ENCODE results near the gene CACNA1I.

CACNA1I gene

GRCh38 chr22:39653787-39654077, 83.2 kb downstream of the CACNA1I start:
- DNase-seq = no peak

- DNase-seq = no peak
Measured at GRCh38 chr22:39654131-39654926, 83.8 kb downstream of the CACNA1I start.

GRCh38 chr22:39655004-39655579, 84.5 kb downstream of the CACNA1I start:
- no peak for DNase-seq

GRCh38 chr22:39655831-39656230, 85.3 kb downstream of the CACNA1I start:
- DNase-seq = no peak

- DNase-seq = no peak
Measured at GRCh38 chr22:39656495-39657490, 86.2 kb downstream of the CACNA1I start.

GRCh38 chr22:39658367-39658766, 87.8 kb downstream of the CACNA1I start:
- DNase-seq = peak; percentile 39

- DNase-seq = no peak
Measured at GRCh38 chr22:39658806-39659463, 88.4 kb downstream of the CACNA1I start.

- DNase-seq = no peak
Measured at GRCh38 chr22:39661501-39661841, 90.9 kb downstream of the CACNA1I start.

GRCh38 chr22:39661842-39662685, 91.5 kb downstream of the CACNA1I start:
- DNase-seq = peak; percentile 83

GRCh38 chr22:39662686-39663052, 92.1 kb downstream of the CACNA1I start:
- no peak for DNase-seq

- DNase-seq = no peak
Measured at GRCh38 chr22:39663751-39664150, 93.2 kb downstream of the CACNA1I start.

GRCh38 chr22:39664485-39665200, 94.1 kb downstream of the CACNA1I start:
- peak; percentile 22 for DNase-seq

GRCh38 chr22:39665229-39665628, 94.7 kb downstream of the CACNA1I start:
- DNase-seq = no peak

- no peak for DNase-seq
Measured at GRCh38 chr22:39665661-39666431, 95.3 kb downstream of the CACNA1I start.

- no peak for DNase-seq
Measured at GRCh38 chr22:39666495-39666894, 95.9 kb downstream of the CACNA1I start.

- no peak for DNase-seq
Measured at GRCh38 chr22:39666926-39667325, 96.4 kb downstream of the CACNA1I start.

- DNase-seq = no peak
Measured at GRCh38 chr22:39669432-39669831, 98.9 kb downstream of the CACNA1I start.

GRCh38 chr22:39671936-39672335, 101.4 kb downstream of the CACNA1I start:
- DNase-seq = no peak

GRCh38 chr22:39674536-39674935, 104.0 kb downstream of the CACNA1I start:
- DNase-seq = no peak

- DNase-seq = no peak
Measured at GRCh38 chr22:39675947-39676346, 105.4 kb downstream of the CACNA1I start.

- no peak for DNase-seq
Measured at GRCh38 chr22:39677967-39678366, 107.4 kb downstream of the CACNA1I start.

Measured in activated CD4-positive, alpha-beta T cell treated with anti-CD3 and anti-CD28 coated beads, Interleukin-2, amount 50 U/mL, for 1 hour (primary cell).